DOHH2 (cell line): ENCODE data around the gene TMEM74B.

Experiments used
- H3F3A ChIP-seq: fragments of 200-600 bp; sonication (generic), shearing (Covaris generic); 2 replicates; pipeline ENCODE4 v1.6.0; 2016; ENCODE audit warnings: antibody characterized with exemption, mild to moderate bottlenecking; ENCODE audit not compliant: control insufficient read depth, insufficient read depth
- H3K27ac ChIP-seq: fragments of 200-600 bp; sonication (generic); 2 replicates; pipeline ENCODE4 v1.5.1; 2014; ENCODE audit warnings: low read depth, mild to moderate bottlenecking, low read length, moderate library complexity
- H3K27me3 ChIP-seq: fragments of 200-600 bp; sonication (generic); 2 replicates; pipeline ENCODE4 v1.6.1; 2014; ENCODE audit warnings: mild to moderate bottlenecking, low read length, mixed read lengths; ENCODE audit not compliant: control insufficient read depth
- H3K36me3 ChIP-seq: fragments of 200-600 bp; sonication (generic); 2 replicates; pipeline ENCODE4 v1.6.1; 2014; ENCODE audit warnings: mild to moderate bottlenecking, low read length, moderate library complexity, mixed read lengths; ENCODE audit not compliant: control insufficient read depth
- H3K4me1 ChIP-seq: fragments of 200-600 bp; sonication (generic); 2 replicates; pipeline ENCODE4 v1.6.1; 2014; ENCODE audit warnings: mild to moderate bottlenecking, low read length, mixed read lengths; ENCODE audit not compliant: control insufficient read depth
- H3K4me2 ChIP-seq: fragments of 200-600 bp; sonication (generic); 2 replicates; pipeline ENCODE4 v1.6.0; 2014; ENCODE audit warnings: mild to moderate bottlenecking, low read length, moderate library complexity
- H3K4me3 ChIP-seq: fragments of 200-600 bp; sonication (generic); 2 replicates; pipeline ENCODE4 v1.5.1; 2014; ENCODE audit warnings: mild to moderate bottlenecking, low read length, mixed read lengths
- H3K79me2 ChIP-seq: fragments of 200-600 bp; sonication (generic); 2 replicates; pipeline ENCODE4 v1.6.1; 2014; ENCODE audit warnings: mild to moderate bottlenecking, low read length, mixed read lengths; ENCODE audit not compliant: control insufficient read depth
- H3K9me2 ChIP-seq: fragments of 200-600 bp; sonication (generic); replicated peaks from 2 replicates; pipeline ENCODE4 v1.6.1; 2014; ENCODE audit warnings: mild to moderate bottlenecking, low read length, mixed read lengths; ENCODE audit not compliant: control insufficient read depth
- H3K9me3 ChIP-seq: fragments of 200-600 bp; sonication (generic); 2 replicates; pipeline ENCODE4 v1.6.1; 2014; ENCODE audit warnings: antibody characterized with exemption, low read length, mixed read lengths; ENCODE audit not compliant: control insufficient read depth, insufficient read depth
- H4K20me1 ChIP-seq: fragments of 200-600 bp; sonication (generic); 2 replicates; pipeline ENCODE4 v1.6.0; 2014; ENCODE audit warnings: low read depth, mild to moderate bottlenecking, antibody characterized with exemption, low read length, moderate library complexity; ENCODE audit not compliant: control insufficient read depth, insufficient read depth
- CTCF ChIP-seq: fragments of 200-600 bp; sonication (generic); IDR thresholded peaks from one replicate; pipeline ENCODE4 v1.5.1; 2014; ENCODE audit warnings: antibody characterized with exemption, mild to moderate bottlenecking, low read depth, low read length; ENCODE audit not compliant: poor library complexity, severe bottlenecking
- EZH2phosphoT487 ChIP-seq: fragments of 200-600 bp; sonication (generic); IDR thresholded peaks from 2 replicates; pipeline ENCODE4 v1.6.1; 2017; ENCODE audit warnings: borderline replicate concordance, mild to moderate bottlenecking, antibody characterized with exemption, low read length, moderate library complexity, mixed read lengths

Gene TMEM74B

GRCh38 chr20:1186367-1186991, 1.7 kb upstream of the TMEM74B start:
- H3K4me1 ChIP-seq: no peaks in the 10 kb centered on the region
- H3K4me2 ChIP-seq: no peak overlapping the region
- H3K9me2 ChIP-seq: no peaks in the 10 kb centered on the region
- H3K9me3 ChIP-seq: no peaks in the 10 kb centered on the region
- no peak overlapping the region for H3K27ac ChIP-seq
- H3K27me3 ChIP-seq: peaks cover 15% of the 10 kb centered on the region
- no peak overlapping the region for H3K4me3 ChIP-seq
- no peaks in the 10 kb centered on the region for H3K36me3 ChIP-seq
- no peaks in the 10 kb centered on the region for H4K20me1 ChIP-seq
- H3F3A ChIP-seq: no peaks in the 10 kb centered on the region
- no peak for TF ChIP-seq EZH2phosphoT487
- no peak for TF ChIP-seq CTCF
- H3K79me2 ChIP-seq: no peaks in the 10 kb centered on the region

GRCh38 chr20:1185790-1186334, 1.1 kb upstream of the TMEM74B start:
- Histone ChIP-seq H3K79me2 (no peaks in the 10 kb centered on the region), H3K27me3 (peaks cover 15% of the 10 kb centered on the region), H3K4me2 (no peak overlapping the region), H3K9me3 (no peaks in the 10 kb centered on the region), H3K27ac (no peak overlapping the region), H3K4me3 (no peak overlapping the region), H4K20me1 (no peaks in the 10 kb centered on the region), H3K9me2 (no peaks in the 10 kb centered on the region), H3F3A (no peaks in the 10 kb centered on the region), H3K36me3 (no peaks in the 10 kb centered on the region), H3K4me1 (no peaks in the 10 kb centered on the region)
- no peak for TF ChIP-seq EZH2phosphoT487
- peak; percentile 66 for TF ChIP-seq CTCF

- Histone ChIP-seq H3K4me3 (no peak overlapping the region), H3K9me2 (no peaks in the 10 kb centered on the region), H3K27me3 (peaks cover 15% of the 10 kb centered on the region), H3K36me3 (no peaks in the 10 kb centered on the region), H3K27ac (no peak overlapping the region), H3K4me2 (no peak overlapping the region), H3F3A (no peaks in the 10 kb centered on the region), H3K79me2 (no peaks in the 10 kb centered on the region), H3K9me3 (no peaks in the 10 kb centered on the region), H3K4me1 (no peaks in the 10 kb centered on the region), H4K20me1 (no peaks in the 10 kb centered on the region)
- no peak for TF ChIP-seq CTCF
- TF ChIP-seq EZH2phosphoT487: no peak
Measured at GRCh38 chr20:1185316-1185741, 548 bp upstream of the TMEM74B start.
